K562 (cell line): ENCODE measurements around the gene B4GALNT4. TPM values are rescaled to one million over a fixed set of nuclear protein-coding genes. Genes with fewer than 3 reads are reported as not detected.

Experiments
- ATAC-seq: fragments of 200-7000 bp; cut with Tn5 transposase; 3 replicates; pipeline ENCODE4 v1.9.1; 2020; ENCODE audit warnings: moderate library complexity
- BruUV-seq: library from RNA; stranded (reverse); fragments of 400-500 nt; replicated peaks from 2 replicates; lab custom pipeline; 2021; lab: Mats Ljungman, UMichigan
- CTCF ChIA-PET: fragments of 300-600 bp; formaldehyde crosslinking; extraction: SDS; loops from one replicate; lab custom pipeline; 2021; ENCODE audit warnings: low intra/inter-chr PET ratio; lab: Yijun Ruan, JAX
- POLR2A ChIA-PET: fragments of 300-600, 350-650 bp; sonication (Branson Sonifier 250); formaldehyde crosslinking; extraction: SDS; loops from one replicate; lab custom pipeline; 2021; ENCODE audit warnings: antibody characterized with exemption, inconsistent platforms; lab: Yijun Ruan, JAX
- DNase-seq, 4 experiments: peaks; one replicate each; pipeline versions ENCODE4 v3.0.0 to v3.0.0-alpha.2; 2011 to 2018; ENCODE audit warnings: low spot score in 3 of 4, mixed read lengths in 3 of 4; ENCODE audit errors: extremely low read depth in 1 of 4
- FAIRE-seq: peaks from 2 replicates; lab custom pipeline; 2011; peaks lifted over from hg19 to GRCh38; lab: Jason Lieb, UNC
- H2AFZ ChIP-seq: 2 replicates; pipeline ENCODE4 v1.6.0; 2011; ENCODE audit warnings: low read depth, low read length, control low read depth, inconsistent platforms
- H3K27ac ChIP-seq: fragments of 200-600 bp; 3 replicates; pipeline ENCODE4 v1.8.0; 2011; ENCODE audit warnings: low read depth, mild to moderate bottlenecking, control low read depth, inconsistent platforms, low read length, moderate library complexity, mixed read lengths; ENCODE audit errors: extremely low read depth
- H3K27me3 ChIP-seq, 2 experiments: fragments of 300-600 bp in 1 of 2; 2 replicates in 1 of 2; 3 replicates in 1 of 2; pipeline versions ENCODE4 v1.6.0 to v1.8.0; 2011; ENCODE audit warnings: inconsistent platforms in 2 of 2, low read length in 2 of 2, mild to moderate bottlenecking in 1 of 2, mixed read lengths in 1 of 2, moderate library complexity in 1 of 2; ENCODE audit not compliant: control insufficient read depth in 2 of 2, insufficient read depth in 2 of 2
- H3K36me3 ChIP-seq: fragments of 300-600 bp; 3 replicates; pipeline ENCODE4 v1.8.0; 2011; ENCODE audit warnings: mild to moderate bottlenecking, low read length, inconsistent platforms; ENCODE audit not compliant: control insufficient read depth, insufficient read depth
- H3K4me1 ChIP-seq, 2 experiments: fragments of 200-600 bp in 1 of 2; replicated peaks in 1 of 2; 2 replicates in 1 of 2; 3 replicates in 1 of 2; pipeline versions ENCODE4 v1.5.1 to v1.8.0; 2011; ENCODE audit warnings: inconsistent platforms in 2 of 2, low read length in 2 of 2, mild to moderate bottlenecking in 1 of 2, mixed read lengths in 1 of 2, moderate library complexity in 1 of 2; ENCODE audit not compliant: control insufficient read depth in 2 of 2, insufficient read depth in 2 of 2
- H3K4me2 ChIP-seq: 2 replicates; pipeline ENCODE4 v1.6.1; 2011; ENCODE audit warnings: low read length, control low read depth, inconsistent platforms, mixed read lengths; ENCODE audit not compliant: insufficient read depth
- H3K4me3 ChIP-seq: fragments of 200-600 bp; sonication (generic), shearing (Covaris generic); 2 replicates; pipeline ENCODE4 v1.5.1; 2016; ENCODE audit warnings: control low read depth, inconsistent platforms
- H3K79me2 ChIP-seq: fragments of 200-600 bp; 3 replicates; pipeline ENCODE4 v1.8.0; 2011; ENCODE audit warnings: low read length, inconsistent platforms; ENCODE audit not compliant: control insufficient read depth, insufficient read depth
- H3K9ac ChIP-seq, 2 experiments: 2 replicates each; pipeline versions ENCODE4 v1.6.0 to v1.6.1; 2011; ENCODE audit warnings: low read depth in 2 of 2, low read length in 2 of 2, control low read depth in 1 of 2, inconsistent platforms in 1 of 2, mild to moderate bottlenecking in 1 of 2, mixed read lengths in 1 of 2; ENCODE audit not compliant: insufficient read depth in 1 of 2
- H3K9me1 ChIP-seq: one replicate; pipeline ENCODE4 v1.6.0; 2011; ENCODE audit warnings: inconsistent platforms, mild to moderate bottlenecking, low read length, moderate library complexity; ENCODE audit not compliant: control insufficient read depth, insufficient read depth
- H3K9me3 ChIP-seq: replicated peaks from 2 replicates; pipeline ENCODE4 v1.5.1; 2011; ENCODE audit warnings: low read depth, low read length, inconsistent platforms; ENCODE audit not compliant: control insufficient read depth, insufficient read depth
- H4K20me1 ChIP-seq: replicated peaks from 2 replicates; pipeline ENCODE4 v1.6.1; 2011; ENCODE audit warnings: low read length, inconsistent platforms, mixed read lengths; ENCODE audit not compliant: control insufficient read depth, insufficient read depth
- ARHGAP35 ChIP-seq: fragments of 450-650 bp; IDR thresholded peaks from 2 replicates; pipeline ENCODE4 v1.6.1; 2018; ENCODE audit not compliant: partially characterized antibody
- ARID1B ChIP-seq: fragments of 450-650 bp; IDR thresholded peaks from 2 replicates; pipeline ENCODE4 v1.6.1; 2016; ENCODE audit warnings: antibody characterized with exemption, mild to moderate bottlenecking, inconsistent platforms
- CHD2 ChIP-seq: IDR thresholded peaks from 2 replicates; pipeline ENCODE4 v1.6.1; 2011; ENCODE audit warnings: low read depth, low read length
- EZH2 ChIP-seq: IDR thresholded peaks from 2 replicates; pipeline ENCODE4 v1.6.1; 2012; ENCODE audit warnings: low read depth, mild to moderate bottlenecking, inconsistent platforms, low read length, borderline replicate concordance
- KDM1A ChIP-seq, 2 experiments: fragments of 450-650 bp; IDR thresholded peaks; 2 replicates each; pipeline ENCODE4 v1.6.1; 2016; ENCODE audit warnings: mild to moderate bottlenecking in 2 of 2
- MAX ChIP-seq: sonication (generic); formaldehyde crosslinking; IDR thresholded peaks from 2 replicates; pipeline ENCODE4 v1.9.0; 2022; ENCODE audit warnings: mild to moderate bottlenecking, missing genetic modification reagents
- MCM5 ChIP-seq: fragments of 450-650 bp; IDR thresholded peaks from 2 replicates; pipeline ENCODE4 v1.6.1; 2016; ENCODE audit warnings: low read depth
- PHB ChIP-seq: fragments of 250-450 bp; sonication (Bioruptor Pico); IDR thresholded peaks from 2 replicates; pipeline ENCODE4 v1.5.0; 2021
- PHF20 ChIP-seq: fragments of 450-650 bp; IDR thresholded peaks from 2 replicates; pipeline ENCODE4 v1.6.1; 2018; ENCODE audit not compliant: partially characterized antibody
- POLR2B ChIP-seq: fragments of 450-650 bp; IDR thresholded peaks from 2 replicates; pipeline ENCODE4 v1.6.1; 2018; ENCODE audit warnings: low read depth; ENCODE audit not compliant: partially characterized antibody
- RNF2 ChIP-seq: sonication (generic); IDR thresholded peaks from 2 replicates; pipeline ENCODE4 v1.6.1; 2016
- SIX5 ChIP-seq, 2 experiments: IDR thresholded peaks; 2 replicates each; pipeline ENCODE4 v1.6.1; 2011; ENCODE audit warnings: low read length in 2 of 2, borderline replicate concordance in 1 of 2, low read depth in 1 of 2, mild to moderate bottlenecking in 1 of 2, moderate library complexity in 1 of 2; ENCODE audit not compliant: insufficient read depth in 1 of 2
- SP2 ChIP-seq: IDR thresholded peaks from 2 replicates; pipeline ENCODE4 v1.6.1; 2011; ENCODE audit warnings: mild to moderate bottlenecking, low read depth, low read length, moderate library complexity; ENCODE audit not compliant: poor library complexity, severe bottlenecking; ENCODE audit errors: extremely low read depth
- STAT5A ChIP-seq: IDR thresholded peaks from 2 replicates; pipeline ENCODE4 v1.6.1; 2012; ENCODE audit warnings: low read length, inconsistent platforms, borderline replicate concordance
- ZBTB8A ChIP-seq: fragments of 450-650 bp; IDR thresholded peaks from 2 replicates; pipeline ENCODE4 v1.6.1; 2018; ENCODE audit warnings: mild to moderate bottlenecking, moderate library complexity; ENCODE audit not compliant: partially characterized antibody
- ZNF232 ChIP-seq: sonication (generic); formaldehyde crosslinking; IDR thresholded peaks from 2 replicates; pipeline ENCODE4 v1.8.0; 2022; ENCODE audit warnings: mild to moderate bottlenecking, missing genetic modification reagents
- ZNF354B ChIP-seq: fragments of 250-450 bp; sonication (Bioruptor Pico); IDR thresholded peaks from 2 replicates; pipeline ENCODE4 v1.4.0; 2020
- WGBS: fragments of 100-300 bp; shearing (Covaris generic); methylation state at CpG from one replicate; pipeline ENCODE4 v1.1.6; 2016; ENCODE audit warnings: low coverage, mixed read lengths; ENCODE audit not compliant: insufficient coverage; ENCODE audit errors: missing lambda C conversion rate; 5-methylcytosine and 5-hydroxymethylcytosine counted together
- in situ Hi-C: fragments of 300-500 bp; cut with MboI; formaldehyde crosslinking; loops from 4 replicates; pipeline ENCODE4 v1.15.0; 2018; ENCODE audit warnings: inconsistent platforms, mixed read lengths
- intact Hi-C: fragments of 100-400 bp; cut with micrococcal nuclease; formaldehyde crosslinking; loops from 2 replicates; pipeline ENCODE4 v1.14.2; 2022
- polyA plus RNA-seq, 8 experiments: library from polyadenylated mRNA; depleted of rRNA in 4 of 8; stranded (reverse) in 5 of 8; unstranded in 3 of 8; fragments of >200 nt; fragmentation: Nextera tagmentation in 2 of 8; fragmentation: Illumina TruSeq in 1 of 8; extraction: Ambion mirVana in 2 of 8; extraction: Trizol in 1 of 8; gene quantifications; 2 replicates each; pipeline versions ENCODE4 v1.2.1 to v1.2.3, GENCODE V29; 2011 to 2014; ENCODE audit warnings: inconsistent platforms in 1 of 8, missing spikeins in 1 of 8
- total RNA-seq, 7 experiments: library from RNA; depleted of rRNA in 6 of 7; stranded (reverse); fragments of >200 nt in 6 of 7; fragmentation: Illumina TruSeq in 2 of 7; extraction: Trizol in 2 of 7; gene quantifications; 2 replicates each; pipeline versions ENCODE4 v1.2.1 to v1.2.3, GENCODE V29; 2011 to 2021; ENCODE audit warnings: low replicate concordance in 1 of 7
- TF ChIP-seq, protein P1 (sequence below): fragments of 450-650 bp; IDR thresholded peaks from 2 replicates; pipeline ENCODE4 v1.6.1; 2016; ENCODE audit warnings: borderline replicate concordance

B4GALNT4 gene
- total and polyA plus RNA-seq, 9 of the 15 experiments (the other 6 are each of a cell fraction or from before 2014, with no cell fraction given) = 0.20 to 37.1 (median 10.8) TPM; not detected in 1

DNA sequence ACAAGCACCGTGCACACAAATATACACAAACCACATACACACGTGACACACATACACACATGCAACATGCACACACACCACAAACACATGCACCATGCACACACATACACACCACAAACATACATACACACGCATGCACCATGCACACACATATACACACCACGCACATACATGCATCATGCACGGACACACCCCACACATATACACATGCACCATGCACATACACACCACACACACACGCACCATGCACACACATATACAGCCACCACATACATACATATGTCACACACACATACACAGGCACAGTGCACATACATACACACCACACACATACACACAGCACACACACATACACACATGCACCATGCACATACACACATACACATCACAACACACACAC lies 12.7 kb upstream of the B4GALNT4 start:
- H3K36me3 ChIP-seq = no peaks in the 10 kb centered on the region; the same call in 2 of the 3 replicates
- peaks cover 2% of the 10 kb centered on the region for H3K9me1 ChIP-seq
- ChIA-PET CTCF (interaction anchor here (1.0 kb wide), 1 partner anchor 106 kb away, joined by 3 read pairs; no protein-coding TSS in a partner anchor), POLR2A (interaction anchor here (0.6 to 1.7 kb wide), 2 partner anchors 9 to 149 kb away, joined by 3 to 8 read pairs; partner anchors contain the start of genes BET1L and RIC8A)
- DNase-seq (no peak), FAIRE-seq (no peak), ATAC-seq (no peak)
- no peaks in the 10 kb centered on the region for H4K20me1 ChIP-seq
- no peaks in the 10 kb centered on the region; a peak in 1 of 5 replicates for H3K27me3 ChIP-seq
- H3K4me2 ChIP-seq = no peak overlapping the region
- peaks cover 37 to 61% of the 10 kb centered on the region in 2 experiments for H3K4me1 ChIP-seq
- peaks cover 8% of the 10 kb centered on the region; the same call in 1 of the 3 replicates for H3K79me2 ChIP-seq
- intact Hi-C loops = no loop called here
- H3K9ac ChIP-seq = no peak overlapping the region; a peak in 1 of 4 replicates
- no peak overlapping the region for H3K27ac ChIP-seq
- no TSS peak for BruUV-seq
- in situ Hi-C loops = loop anchor here (5.0 kb wide), 1 partner anchor 104 kb away; no protein-coding TSS in a partner anchor
- WGBS = 48% methylated on average over 5 of the region's 6 CpGs
- H3K4me3 ChIP-seq = no peak overlapping the region
- no peak overlapping the region for H2AFZ ChIP-seq
- peaks cover 13% of the 10 kb centered on the region for H3K9me3 ChIP-seq
- TF ChIP-seq SP2 (no peak), CHD2 (no peak), ZBTB8A (no peak), MAX (peak; percentile 3; the same call in 1 of the 2 replicates), ARHGAP35 (peak; percentile 55), POLR2B (peak; percentile 34), EZH2 (no peak), MCM5 (no peak), RNF2 (no peak), PHB (CRISPR knock-in tag) (no peak), KDM1A (IDR thresholded peaks at IDR 0.05) (0 out of 4 replicates have a peak, but pooled peaks of 1 of the 2 experiments have one; percentile 10), ARID1B (no peak), SIX5 (IDR thresholded peaks at IDR 0.05; ENCODE audit: borderline replicate concordance in 1 of 2, insufficient read depth in 1 of 2, low read depth in 1 of 2, low read length in 2 of 2) (no peak), PHF20 (peak; percentile 83), STAT5A (no peak), ZNF354B (CRISPR knock-in tag) (no peak), ZNF232 (CRISPR knock-in tag) (no peak)
- TF ChIP-seq, protein P1, sequence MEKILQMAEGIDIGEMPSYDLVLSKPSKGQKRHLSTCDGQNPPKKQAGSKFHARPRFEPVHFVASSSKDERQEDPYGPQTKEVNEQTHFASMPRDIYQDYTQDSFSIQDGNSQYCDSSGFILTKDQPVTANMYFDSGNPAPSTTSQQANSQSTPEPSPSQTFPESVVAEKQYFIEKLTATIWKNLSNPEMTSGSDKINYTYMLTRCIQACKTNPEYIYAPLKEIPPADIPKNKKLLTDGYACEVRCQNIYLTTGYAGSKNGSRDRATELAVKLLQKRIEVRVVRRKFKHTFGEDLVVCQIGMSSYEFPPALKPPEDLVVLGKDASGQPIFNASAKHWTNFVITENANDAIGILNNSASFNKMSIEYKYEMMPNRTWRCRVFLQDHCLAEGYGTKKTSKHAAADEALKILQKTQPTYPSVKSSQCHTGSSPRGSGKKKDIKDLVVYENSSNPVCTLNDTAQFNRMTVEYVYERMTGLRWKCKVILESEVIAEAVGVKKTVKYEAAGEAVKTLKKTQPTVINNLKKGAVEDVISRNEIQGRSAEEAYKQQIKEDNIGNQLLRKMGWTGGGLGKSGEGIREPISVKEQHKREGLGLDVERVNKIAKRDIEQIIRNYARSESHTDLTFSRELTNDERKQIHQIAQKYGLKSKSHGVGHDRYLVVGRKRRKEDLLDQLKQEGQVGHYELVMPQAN = 0 out of 2 replicates have a peak, but pooled peaks have one; percentile 26
